Right renal pelvis (tissue), 4 donors: ENCODE data around the gene ZKSCAN7. TPM values are rescaled to one million over a fixed set of nuclear protein-coding genes. Genes with fewer than 3 reads are reported as not detected.
A peak's percentile ranks its signal among the peaks of the same experiment; 100 is the strongest.
"Not testable (repeated sequence)": the region's sequence is repeated elsewhere in the genome, so short reads cannot be mapped to it uniquely, and the experiment has no call there.

Experiments
- DNase-seq, 4 donors: peaks; one replicate each; pipeline ENCODE4 v3.0.0-alpha.2; 2013; ENCODE audit warnings: low read depth in 4 of 4, low spot score in 3 of 4, missing footprints in 1 of 4
- polyA plus RNA-seq, 4 donors: library from polyadenylated mRNA; unstranded; fragments of 120-200 nt; gene quantifications; one replicate each; pipeline ENCODE4 v1.2.1, GENCODE V29; 2013; ENCODE audit not compliant: insufficient read length in 4 of 4

ZKSCAN7 gene
- 10 to 100 TPM; 16.2 to 19.4 (median 17.4) TPM for polyA plus RNA-seq

DNA sequence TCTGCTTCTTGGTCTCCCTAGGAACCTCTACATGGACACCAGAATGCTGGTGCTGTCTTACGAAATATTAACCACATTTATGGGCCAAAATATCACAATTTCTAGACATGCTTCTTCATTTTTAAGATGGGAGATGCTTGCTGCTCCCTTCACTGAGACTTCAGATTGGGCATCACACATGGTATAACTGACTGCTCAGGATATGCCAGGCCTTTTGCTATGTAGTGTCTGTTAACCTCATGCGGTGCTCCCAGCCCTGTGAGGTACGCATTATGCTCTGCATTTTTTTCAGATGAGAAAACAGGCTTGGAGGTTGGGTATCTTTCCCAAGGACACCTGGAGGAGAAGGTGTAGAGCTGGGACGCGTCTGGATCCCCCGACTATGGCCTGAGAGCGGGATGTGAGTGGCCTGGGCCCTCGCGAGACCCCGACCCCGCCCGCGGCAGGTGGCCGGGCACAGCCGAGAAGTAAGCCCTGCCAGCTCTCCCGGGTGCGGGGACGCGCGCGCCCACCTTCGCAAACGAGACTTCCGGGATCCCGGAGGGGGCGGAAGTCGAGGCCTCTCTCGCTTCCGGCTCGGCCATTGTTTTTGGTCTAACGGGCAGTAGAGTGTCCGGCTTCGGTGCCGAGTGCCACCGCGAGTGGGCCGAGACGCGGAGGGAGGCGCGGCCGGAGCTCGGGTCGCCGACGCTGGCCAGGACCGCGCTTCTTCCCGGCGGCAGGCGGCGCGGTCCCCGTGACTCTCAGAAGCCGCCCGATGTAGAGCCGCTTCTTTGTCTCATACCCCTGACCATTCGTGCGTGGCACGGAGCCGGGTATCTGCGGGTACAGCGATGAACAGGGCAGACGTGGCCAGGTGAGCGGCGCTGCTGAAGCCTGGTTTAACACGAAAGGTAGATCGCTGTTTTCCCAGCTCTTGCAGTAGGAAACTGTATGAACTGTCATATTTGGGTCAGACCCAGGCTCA is at the start of gene ZKSCAN7:
ZKSCAN7 (plus strand) TSS at position 568 of the 967 bp plus-strand sequence. CDS start 1,855 bp downstream, outside the sequence.
- peak; percentile 50 to 71 (median 54) for DNase-seq

DNA sequence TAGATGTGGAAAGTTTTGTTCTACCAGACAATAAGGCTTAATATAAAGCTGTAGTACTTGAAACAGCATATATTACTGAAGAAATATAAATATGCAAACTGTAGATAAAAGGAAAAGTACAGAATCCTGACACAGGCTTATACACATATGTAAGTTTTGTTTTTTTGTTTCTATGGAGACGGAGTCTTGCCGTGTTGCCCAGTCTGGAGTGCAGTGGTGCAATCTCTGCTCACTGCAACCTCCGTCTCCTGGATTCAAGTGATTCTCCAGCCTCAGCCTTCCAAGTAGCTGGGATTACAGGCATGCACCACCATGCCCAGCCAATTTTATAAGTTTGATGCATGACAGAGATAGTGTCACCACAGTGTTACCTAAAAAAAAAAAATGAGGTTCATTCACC is 48.4 kb upstream of the ZKSCAN7 start:
- DNase-seq: no peak

DNA sequence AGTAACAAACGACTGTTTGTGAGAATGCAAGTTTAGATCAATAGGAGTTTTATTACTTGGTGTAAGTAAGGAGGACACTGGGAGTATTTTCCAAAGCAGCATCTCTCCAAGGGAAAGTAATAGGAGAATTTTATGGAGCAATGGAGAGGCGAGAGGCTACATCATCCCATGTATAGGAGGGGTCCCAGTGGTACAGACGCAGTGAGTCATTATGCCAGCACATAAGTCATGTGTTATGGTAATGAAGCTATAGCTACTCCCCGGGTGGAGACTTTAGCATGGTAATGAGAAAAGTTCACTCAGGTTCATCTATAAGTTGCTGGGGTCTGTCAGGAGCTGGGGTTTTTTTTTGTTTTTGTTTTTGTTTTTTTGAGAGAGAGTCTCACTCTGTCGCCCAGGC is 48.0 kb upstream of the ZKSCAN7 start:
- no peak for DNase-seq

DNA sequence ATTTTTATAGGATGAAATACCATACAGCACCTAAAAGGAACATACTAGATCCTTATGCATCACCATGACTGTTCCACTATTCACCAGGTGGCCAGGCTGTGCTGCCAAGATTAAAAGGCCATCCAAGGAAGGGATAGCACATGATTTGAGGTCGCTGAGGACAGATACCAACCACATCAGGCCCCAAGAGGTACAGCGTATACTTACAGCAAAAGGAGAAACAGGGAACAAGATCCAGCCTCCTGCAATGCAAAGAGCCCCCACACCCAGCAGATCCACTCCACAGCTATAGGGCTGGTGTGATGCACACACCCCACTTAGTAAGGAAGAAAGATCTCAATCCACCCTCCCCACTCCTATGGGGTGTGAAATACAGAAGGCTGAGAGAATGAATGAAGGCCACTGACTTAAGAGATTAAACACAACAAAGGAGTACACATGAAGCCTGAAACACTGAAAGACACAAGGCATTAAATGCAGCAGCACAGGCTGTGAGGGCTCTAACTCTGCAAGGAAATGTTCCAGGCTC is 45.5 kb upstream of the ZKSCAN7 start:
- DNase-seq: no peak

DNA sequence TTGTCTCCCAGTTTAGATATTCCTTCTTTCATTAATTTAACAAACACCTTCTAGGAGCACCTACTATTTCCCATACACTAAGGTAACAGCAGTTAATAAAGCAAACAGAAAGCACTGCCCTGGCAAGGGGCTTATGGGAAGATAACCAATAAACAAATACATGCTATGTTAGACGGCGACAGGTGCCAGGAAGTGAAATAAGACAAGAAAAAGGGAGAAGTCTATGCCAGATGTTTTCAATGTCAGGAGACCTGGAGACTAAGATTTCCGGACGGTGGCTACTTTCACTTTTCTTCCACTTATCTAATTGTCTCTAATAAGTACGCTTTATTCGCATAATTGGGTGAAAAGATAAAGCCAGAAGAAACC is 45.0 kb upstream of the ZKSCAN7 start:
- DNase-seq: peak in 2 of 4 donors; percentile 10 to 26

DNA sequence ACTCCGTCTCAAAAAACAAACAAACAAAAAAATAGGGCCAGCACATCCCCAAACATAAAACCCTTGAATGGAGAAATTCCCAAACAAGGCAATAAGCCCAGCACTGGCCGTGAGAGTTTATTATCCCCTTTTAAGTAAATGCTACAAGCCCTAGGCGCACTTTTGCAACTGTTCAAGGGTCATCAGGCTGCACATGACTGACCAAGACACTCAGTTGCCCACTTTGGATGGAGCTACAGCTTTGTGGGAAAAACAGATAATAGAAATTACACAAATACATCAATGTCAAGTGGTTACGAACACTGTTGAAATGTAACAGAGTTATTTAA is 43.8 kb upstream of the ZKSCAN7 start:
- DNase-seq: peak in 1 of 4 donors; percentile 18

DNA sequence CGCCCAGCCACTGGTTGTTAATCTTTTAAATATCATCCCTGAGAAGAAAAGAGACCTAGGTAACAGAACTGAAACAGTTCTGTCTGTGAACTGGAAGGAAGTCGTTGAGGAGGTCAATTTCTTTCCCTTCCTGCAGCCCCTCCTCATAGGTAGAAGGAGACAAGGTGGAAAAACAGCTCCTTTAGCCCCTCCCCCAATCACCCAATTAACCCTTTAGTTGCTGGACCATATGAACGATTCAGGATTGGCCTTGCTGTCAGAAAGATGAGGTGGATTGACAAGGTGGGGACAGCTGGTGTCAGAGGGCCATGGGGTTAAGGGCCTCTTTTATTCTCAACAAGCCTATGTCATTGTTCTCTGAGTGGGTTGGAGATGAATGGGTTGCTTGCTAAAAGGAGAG is 41.5 kb upstream of the ZKSCAN7 start:
- no peak for DNase-seq

DNA sequence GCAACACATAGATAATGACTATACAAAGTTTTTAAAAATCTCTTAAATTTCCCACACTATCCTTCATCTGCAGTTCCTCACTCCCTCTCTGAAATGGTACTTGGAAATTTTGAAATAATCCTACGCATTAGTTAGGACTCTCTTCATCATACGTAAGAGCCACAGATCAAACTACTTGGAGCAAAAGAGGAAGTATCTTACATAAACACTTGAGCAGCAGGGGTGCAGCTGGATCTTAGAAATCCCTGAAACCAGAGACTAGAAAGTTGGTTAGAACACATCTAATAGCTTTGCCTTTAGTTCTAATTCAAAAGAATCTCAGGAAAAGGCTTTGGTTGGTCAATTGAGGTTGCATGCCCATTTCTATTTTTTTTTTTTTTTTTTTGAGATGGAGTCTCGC is 38.8 kb upstream of the ZKSCAN7 start:
- no peak for DNase-seq

DNA sequence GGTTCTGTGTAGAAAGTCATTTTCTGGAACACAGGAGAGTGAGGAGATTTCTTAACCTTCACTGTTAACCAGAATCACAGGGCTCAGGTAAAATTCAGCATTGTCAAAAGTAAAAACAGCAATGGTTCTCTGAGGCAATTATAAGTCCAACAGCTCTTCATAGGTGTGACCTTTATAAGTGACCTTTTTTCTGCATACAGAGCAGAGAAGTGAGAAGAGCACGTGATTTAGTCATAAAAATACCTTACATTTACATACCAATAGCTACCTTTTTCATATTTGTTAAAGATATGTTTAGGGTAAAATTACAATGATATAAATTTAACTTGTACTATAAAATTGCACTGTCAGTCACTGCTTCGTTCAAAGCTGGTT is 36.2 kb upstream of the ZKSCAN7 start:
- no peak for DNase-seq

DNA sequence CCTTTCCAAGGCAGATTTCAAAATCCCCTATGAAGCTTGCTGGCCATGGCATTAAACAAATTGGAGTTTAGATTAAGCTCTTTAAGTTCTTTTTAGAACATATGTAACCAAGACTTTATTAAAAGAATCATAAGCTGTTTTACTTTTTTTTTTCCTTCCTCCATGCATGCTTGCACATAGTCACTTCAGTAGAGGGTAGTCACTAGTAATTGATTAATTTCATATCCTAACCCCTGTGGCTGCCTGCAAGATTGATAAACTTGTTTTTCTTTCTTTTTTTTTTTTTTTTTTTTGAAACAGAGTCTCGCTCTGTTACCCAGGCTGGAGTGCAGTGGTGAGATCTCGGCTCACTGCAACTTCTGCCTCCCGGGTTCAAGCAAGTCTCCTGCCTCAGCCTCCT is 33.3 kb upstream of the ZKSCAN7 start:
- DNase-seq: no peak

DNA sequence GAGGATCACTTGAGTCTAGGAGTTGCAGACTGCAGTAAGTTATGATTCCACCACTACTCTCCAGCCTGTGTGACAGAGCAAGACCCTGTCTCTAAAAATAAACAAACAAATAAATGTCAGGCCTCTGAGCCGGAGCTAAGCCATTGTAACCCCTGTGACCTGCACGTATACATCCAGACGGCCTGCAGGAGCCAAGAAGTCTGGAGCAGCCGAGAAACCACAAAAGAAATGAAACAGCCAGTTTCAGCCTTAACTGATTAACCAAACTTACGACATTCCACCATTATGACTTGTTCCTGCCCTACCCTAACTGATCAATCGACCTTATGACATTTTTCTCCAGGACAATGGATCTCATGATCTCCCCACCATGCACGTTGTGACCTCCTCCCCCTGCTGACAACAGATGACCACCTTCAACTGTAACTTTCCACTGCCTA is 32.5 kb upstream of the ZKSCAN7 start:
- no peak for DNase-seq

DNA sequence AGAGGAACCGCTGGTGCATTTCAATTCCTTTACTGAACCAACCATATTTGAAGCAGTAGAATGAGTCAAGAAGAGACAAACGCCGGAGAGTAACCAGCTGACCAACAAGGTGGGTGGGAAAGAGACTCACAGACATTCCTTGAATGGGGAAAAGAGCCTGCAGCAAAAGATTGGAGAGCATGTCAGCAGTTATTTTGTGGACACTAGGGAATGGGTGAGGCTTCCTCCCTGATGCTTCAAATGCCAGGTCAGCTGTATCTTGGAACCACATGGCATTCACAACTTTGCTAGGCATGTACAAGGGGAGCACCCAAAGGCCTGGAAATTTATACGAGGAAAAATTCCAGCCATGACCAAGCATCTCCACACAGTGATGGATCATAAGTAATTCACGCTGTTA is 29.9 kb upstream of the ZKSCAN7 start:
- DNase-seq: no peak

DNA sequence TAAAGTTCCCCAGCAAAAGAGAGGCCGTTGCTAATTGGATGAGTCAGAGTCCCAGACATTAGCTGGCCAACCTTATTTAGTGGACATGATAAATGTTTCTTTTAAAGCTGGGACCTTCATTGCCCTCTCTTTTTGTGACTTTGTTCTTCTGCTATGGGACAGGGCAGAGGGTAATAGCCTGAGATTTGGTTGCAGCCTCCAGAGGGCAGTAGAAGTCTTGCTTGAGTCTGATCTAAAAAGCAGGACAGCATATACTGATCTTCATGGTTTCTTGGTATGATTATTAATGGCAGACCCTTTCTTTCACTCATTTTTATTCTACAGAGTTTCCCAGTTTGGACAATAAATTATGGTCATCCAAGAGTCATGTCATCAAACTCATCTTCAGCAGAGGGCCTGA is 25.1 kb upstream of the ZKSCAN7 start:
- no peak for DNase-seq

DNA sequence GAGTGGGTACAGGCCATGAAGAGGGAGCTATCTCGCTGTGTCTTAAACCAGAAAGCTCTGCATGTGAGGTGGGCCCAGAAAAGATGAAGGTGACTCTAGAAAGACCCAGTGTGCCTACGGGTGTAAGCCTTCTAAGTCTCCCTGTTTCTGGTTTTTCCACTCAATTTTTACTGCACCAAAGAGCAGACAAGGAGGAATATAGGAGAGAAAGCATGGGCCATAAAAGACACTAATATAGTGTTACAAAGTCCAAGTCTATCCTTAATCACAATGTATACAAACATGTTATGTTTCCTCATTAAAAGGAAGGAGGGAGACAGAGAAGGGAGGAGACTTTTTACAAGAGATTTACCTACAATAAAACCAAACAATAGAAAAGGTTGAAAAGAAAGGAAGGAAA is 24.1 kb upstream of the ZKSCAN7 start:
- DNase-seq: no peak

DNA sequence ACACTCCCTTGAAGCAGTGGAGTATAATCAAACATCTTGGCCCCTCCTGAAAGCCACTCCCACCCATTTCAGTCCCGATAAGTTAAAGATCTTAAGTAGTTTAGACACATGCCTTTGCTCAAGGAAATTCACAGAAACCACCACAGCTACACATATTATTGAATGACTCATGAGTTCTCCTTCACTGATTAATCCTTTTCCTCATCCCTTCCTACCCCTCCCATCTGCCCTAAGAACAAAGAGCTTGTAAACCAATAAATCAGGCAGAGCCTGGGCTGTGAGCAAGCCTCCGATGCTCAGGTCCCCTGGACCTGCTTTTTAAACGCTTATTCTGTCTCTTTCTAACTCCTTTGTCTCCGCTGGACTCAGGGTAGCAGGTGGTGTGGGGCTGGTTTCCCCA is 20.3 kb upstream of the ZKSCAN7 start:
- not testable (repeated sequence) for DNase-seq

DNA sequence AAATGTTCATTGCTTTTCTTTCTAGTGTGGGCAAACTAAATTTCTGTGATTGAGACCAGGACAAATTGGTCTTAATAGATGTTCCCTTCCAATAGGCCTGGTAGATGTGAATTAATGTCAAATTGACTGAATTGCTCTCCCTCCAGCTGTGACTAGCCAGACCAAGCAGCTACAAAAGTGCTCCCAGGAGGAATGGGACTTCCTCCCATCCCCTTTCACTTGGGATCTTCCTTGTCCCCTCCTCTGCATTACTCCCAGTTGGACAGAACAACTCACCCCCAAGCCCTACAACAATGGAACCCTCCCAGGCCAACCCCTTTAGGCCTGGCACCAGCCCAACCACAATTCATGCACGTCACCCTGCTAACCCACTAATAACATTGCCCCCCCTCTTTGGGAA is 19.6 kb upstream of the ZKSCAN7 start:
- DNase-seq: no peak

DNA sequence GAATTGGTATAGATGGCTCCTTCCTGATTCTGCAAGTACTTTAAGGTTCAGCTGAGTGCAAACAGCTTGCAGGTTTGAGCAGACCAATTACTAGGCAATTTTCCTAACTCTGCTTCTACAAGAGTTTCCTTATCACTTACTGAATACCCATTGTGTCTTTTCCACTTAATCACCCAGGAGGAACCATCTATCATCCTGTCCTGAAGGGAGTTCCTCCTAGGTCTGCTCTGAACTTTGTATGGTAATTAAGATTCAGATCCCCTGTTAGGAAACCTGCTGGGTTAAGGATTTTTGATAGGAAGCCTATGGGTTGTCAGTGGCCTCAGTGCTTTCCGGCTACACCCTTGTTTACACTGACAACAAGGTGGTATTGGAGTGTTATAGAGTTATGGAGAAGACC is 10.2 kb upstream of the ZKSCAN7 start:
- not testable (repeated sequence) for DNase-seq

DNA sequence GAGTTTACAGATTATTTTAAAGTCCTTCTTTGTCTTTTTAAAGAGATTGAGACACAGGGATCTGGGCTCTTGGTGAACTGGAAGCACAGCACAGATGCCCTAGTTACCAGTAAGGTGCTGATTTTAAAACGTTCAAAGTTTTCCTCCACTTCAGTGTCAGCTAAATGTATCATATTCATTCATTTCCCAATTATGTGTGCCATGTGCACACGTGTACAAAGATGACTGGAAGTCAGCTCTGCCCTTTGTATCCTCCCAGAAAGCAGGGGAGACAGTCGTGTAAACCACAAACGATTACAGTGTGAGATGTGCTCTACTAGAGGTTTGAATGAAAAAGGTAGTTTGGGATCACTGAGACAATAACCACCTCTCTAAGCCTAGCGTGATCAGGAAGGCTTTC is 730 bp downstream of the ZKSCAN7 start:
- no peak for DNase-seq

DNA sequence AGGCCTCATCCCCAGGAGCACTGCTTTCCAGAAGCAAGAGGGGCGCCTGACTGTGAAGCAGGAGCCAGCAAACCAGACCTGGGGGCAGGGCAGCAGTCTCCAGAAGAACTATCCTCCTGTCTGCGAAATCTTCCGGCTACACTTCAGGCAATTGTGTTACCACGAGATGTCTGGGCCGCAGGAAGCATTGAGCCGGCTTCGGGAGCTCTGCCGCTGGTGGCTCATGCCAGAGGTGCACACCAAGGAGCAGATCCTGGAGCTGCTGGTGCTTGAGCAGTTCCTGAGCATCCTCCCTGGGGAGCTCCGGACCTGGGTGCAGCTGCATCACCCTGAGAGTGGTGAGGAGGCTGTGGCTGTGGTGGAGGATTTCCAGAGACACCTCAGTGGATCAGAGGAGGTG is 2.1 kb downstream of the ZKSCAN7 start:
- DNase-seq: no peak

DNA sequence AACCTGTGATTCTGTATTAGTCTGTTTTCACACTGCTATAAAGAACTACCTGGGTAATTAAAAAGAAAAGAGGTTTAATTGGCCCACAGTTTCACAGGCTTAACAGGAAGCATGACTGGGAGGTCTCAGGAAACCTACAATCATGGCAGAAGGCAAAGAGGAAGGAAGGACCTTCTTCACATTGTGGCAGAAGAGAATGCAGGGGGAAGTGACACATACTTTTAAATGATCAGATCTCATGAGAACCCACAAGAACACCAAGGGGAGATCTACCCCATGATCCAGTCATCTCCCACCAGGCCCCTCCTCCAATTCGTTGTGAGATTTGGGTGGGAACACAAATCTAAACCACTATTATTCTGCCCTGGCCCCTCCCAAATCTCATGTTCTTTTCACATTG is 6.1 kb downstream of the ZKSCAN7 start:
- no peak for DNase-seq

DNA sequence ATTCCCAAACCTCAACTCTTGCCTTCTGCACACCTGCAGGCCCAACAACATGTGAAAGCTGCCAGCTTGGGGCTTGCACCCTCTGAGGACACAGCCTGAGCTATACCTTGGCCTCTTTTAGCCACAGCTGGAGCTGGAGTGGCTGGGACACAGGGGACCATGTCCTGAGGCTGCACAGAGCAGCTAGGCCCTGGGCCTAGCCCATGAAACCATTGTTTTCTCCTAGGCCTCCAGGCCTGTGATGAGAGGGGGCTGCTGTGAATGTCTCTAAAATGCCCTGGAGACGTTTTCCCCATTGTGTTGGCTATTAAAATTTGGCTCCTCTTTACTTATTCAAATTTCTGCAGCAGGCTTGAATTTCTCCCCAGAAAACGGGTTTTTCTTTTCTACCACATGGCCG is 7.2 kb downstream of the ZKSCAN7 start:
- DNase-seq: no peak

DNA sequence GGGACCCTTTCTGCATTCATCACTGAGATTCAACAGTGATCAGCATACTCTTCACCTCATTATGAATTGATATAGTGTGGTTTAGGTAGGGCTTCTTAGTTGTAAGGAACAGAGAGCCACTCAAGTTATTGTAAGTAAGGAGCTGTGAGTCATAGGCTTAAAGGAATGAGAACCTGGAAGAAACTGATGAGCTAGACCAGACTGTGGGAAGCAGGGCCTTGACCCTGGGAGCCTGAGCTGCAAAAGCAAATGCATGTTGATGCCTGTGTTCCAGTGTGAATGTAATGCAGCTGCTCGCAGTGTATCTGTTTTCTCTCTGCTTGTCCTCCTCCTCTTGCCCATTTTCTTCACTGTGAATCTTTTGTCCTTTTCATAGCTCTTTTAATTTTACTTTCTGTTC is 13.6 kb downstream of the ZKSCAN7 start:
- DNase-seq: no peak
